GM12878 (cell line): ENCODE results near the gene SCNN1B. TPM values are rescaled to one million over a fixed set of nuclear protein-coding genes. Genes with fewer than 3 reads are reported as not detected.

Experiments used
- CEBPZ ChIP-seq: fragments of 150-350 bp; IDR thresholded peaks from 2 replicates; pipeline ENCODE4 v1.6.1; 2016; ENCODE audit warnings: low read depth, low read length
- CUX1 ChIP-seq: IDR thresholded peaks from 2 replicates; pipeline ENCODE4 v1.6.1; 2012; ENCODE audit warnings: improper control_type of control experiment, low read depth, low read length; ENCODE audit not compliant: insufficient replicate concordance
- JUNB ChIP-seq: IDR thresholded peaks from 2 replicates; pipeline ENCODE4 v1.6.1; 2016; ENCODE audit warnings: antibody characterized with exemption, mild to moderate bottlenecking
- NFYA ChIP-seq: IDR thresholded peaks from 2 replicates; pipeline ENCODE4 v1.6.1; 2011; ENCODE audit warnings: low read depth, mild to moderate bottlenecking, low read length, improper control_type of control experiment, borderline replicate concordance
- RELA ChIP-seq: fragments of 450-650 bp; IDR thresholded peaks from 2 replicates; pipeline ENCODE4 v1.8.0; 2014; ENCODE audit warnings: borderline replicate concordance; ENCODE audit not compliant: partially characterized antibody
- RFX5 ChIP-seq: IDR thresholded peaks from 2 replicates; pipeline ENCODE4 v1.6.1; 2011; ENCODE audit warnings: low read depth, low read length, improper control_type of control experiment
- SIX5 ChIP-seq: IDR thresholded peaks from 2 replicates; pipeline ENCODE4 v1.6.1; 2011; ENCODE audit warnings: mild to moderate bottlenecking, low read depth, low read length, moderate library complexity; ENCODE audit not compliant: severe bottlenecking
- SP1 ChIP-seq: IDR thresholded peaks from one replicate; pipeline ENCODE4 v1.6.1; 2011; ENCODE audit warnings: low read depth, low read length
- SREBF2 ChIP-seq: IDR thresholded peaks from 2 replicates; pipeline ENCODE4 v1.6.1; 2012; ENCODE audit warnings: mild to moderate bottlenecking, low read length
- WRNIP1 ChIP-seq: IDR thresholded peaks from 2 replicates; pipeline ENCODE4 v1.6.1; 2011; ENCODE audit warnings: low read depth, low read length, improper control_type of control experiment, borderline replicate concordance
- ZBTB4 ChIP-seq: fragments of 450-650 bp; formaldehyde crosslinking; IDR thresholded peaks from 2 replicates; pipeline ENCODE4 v1.4.0; 2022; ENCODE audit warnings: mild to moderate bottlenecking, moderate library complexity
- ZBTB40 ChIP-seq: fragments of 450-650 bp; IDR thresholded peaks from 2 replicates; pipeline ENCODE4 v1.6.1; 2016; ENCODE audit warnings: mild to moderate bottlenecking, moderate library complexity, borderline replicate concordance
- ZNF274 ChIP-seq: IDR thresholded peaks from one replicate; pipeline ENCODE4 v1.8.0; 2011; ENCODE audit not compliant: insufficient read length, insufficient read depth
- polyA plus RNA-seq, 11 experiments: library from polyadenylated mRNA; depleted of rRNA in 4 of 11; unstranded in 6 of 11; stranded (reverse) in 5 of 11; fragments of >200 nt; fragmentation: Nextera tagmentation in 4 of 11; fragmentation: Illumina TruSeq in 1 of 11; extraction: Ambion mirVana in 4 of 11; extraction: Trizol in 1 of 11; gene quantifications; 1 replicate in 1 of 11; 2 replicates in 10 of 11; pipeline versions ENCODE4 v1.2.1 to v1.2.3, GENCODE V29; 2011 to 2016; ENCODE audit warnings: inconsistent platforms in 2 of 11, missing spikeins in 2 of 11, low read depth in 1 of 11
- total RNA-seq, 4 experiments: library from RNA; depleted of rRNA in 3 of 4; stranded (reverse); fragments of >200 nt in 3 of 4; fragmentation: Illumina TruSeq in 1 of 4; extraction: Trizol in 1 of 4; gene quantifications; 2 replicates each; pipeline versions ENCODE4 v1.2.1 to v1.2.3, GENCODE V29; 2013 to 2021

SCNN1B gene
- total and polyA plus RNA-seq, 10 of the 15 experiments (the other 5 are each of a cell fraction or from before 2014, with no cell fraction given): 0.28 to 1.5 (median 0.64) TPM

GRCh38 chr16:23392223-23392600, 90.1 kb downstream of the SCNN1B start (continued):
- TF ChIP-seq CUX1 (no peak), NFYA (no peak), RELA (no peak), ZBTB40 (no peak), ZNF274 (no peak), RFX5 (no peak), SP1 (no peak), JUNB (no peak), CEBPZ (no peak), ZBTB4 (no peak), SREBF2 (no peak), SIX5 (no peak), WRNIP1 (no peak)
